ENCODE data around the gene SYNE1. TPM values are rescaled to one million over a fixed set of nuclear protein-coding genes. Genes with fewer than 3 reads are reported as not detected.

Gene SYNE1
- total and polyA plus RNA-seq, 10 of the 15 experiments (the other 5 are each of a cell fraction or from before 2014, with no cell fraction given): 2.3 to 28.7 (median 14.1) TPM

- POLR2A ChIA-PET: interaction anchor here (0.6 kb wide), 1 partner anchor 1199 kb away, joined by 5 read pairs; no protein-coding TSS in a partner anchor
- no peak for FAIRE-seq
- H2AFZ ChIP-seq (ENCODE audit: control insufficient read depth, low read depth, low read length): no peak overlapping the region
- WGBS (ENCODE audit: insufficient coverage, insufficient replicate concordance, low lambda C conversion rate, missing lambda C conversion rate): 20% methylated on average over 4 of the region's 4 CpGs
- RAD21 ChIA-PET (ENCODE audit: unreplicated experiment): no interaction called here
- no peaks in the 10 kb centered on the region for H3K79me2 ChIP-seq (ENCODE audit: control insufficient read depth, insufficient read depth, low read length)
- H3K4me1 ChIP-seq (ENCODE audit: control insufficient read depth, insufficient read depth, low read length): no peaks in the 10 kb centered on the region
- BruUV-seq (replicated peaks): no TSS peak
- no peaks in the 10 kb centered on the region; a peak in 2 of 4 replicates for H3K27me3 ChIP-seq (replicated peaks in 1 of 2; ENCODE audit: control insufficient read depth in 2 of 2, insufficient read depth in 2 of 2, low read length in 1 of 2)
- DNase-seq (ENCODE audit: low read depth, low spot score): no peak
- no peak overlapping the region for H3K9ac ChIP-seq (ENCODE audit: control insufficient read depth, insufficient read depth, low read length)
- in situ Hi-C loops (cut with MboI): no loop called here
- intact Hi-C loops (cut with micrococcal nuclease; ENCODE audit: unreplicated experiment): no loop called here
- H3K36me3 ChIP-seq (ENCODE audit: control insufficient read depth in 2 of 2, insufficient read depth in 2 of 2, low read length in 1 of 2): no peaks in the 10 kb centered on the region
- CTCF ChIA-PET: interaction anchor here (0.6 to 1.1 kb wide), 3 partner anchors 9 to 209 kb away, joined by 3 to 5 read pairs (median 4); no protein-coding TSS in a partner anchor
- H3K4me2 ChIP-seq (ENCODE audit: control insufficient read depth, insufficient read depth): no peak overlapping the region
- no peak overlapping the region for H3K4me3 ChIP-seq
- no peak for TF ChIP-seq ZBTB40 (IDR thresholded peaks at IDR 0.05; ENCODE audit: borderline replicate concordance)
- TF ChIP-seq PKNOX1 (IDR thresholded peaks at IDR 0.05): no peak
- no peak for TF ChIP-seq RAD21 (IDR thresholded peaks at IDR 0.05; ENCODE audit: insufficient read depth, low read depth, low read length)
- no peak for TF ChIP-seq MEF2A (IDR thresholded peaks at IDR 0.05; ENCODE audit: insufficient read depth, low read depth, low read length)
- no peak for TF ChIP-seq ZNF592 (IDR thresholded peaks at IDR 0.05)
- no peak for TF ChIP-seq BRCA1 (IDR thresholded peaks at IDR 0.05; ENCODE audit: low read depth, low read length)
- ATAC-seq: no peak
- H3K27ac ChIP-seq (ENCODE audit: control insufficient read depth, insufficient read depth): no peak overlapping the region
- H4K20me1 ChIP-seq (ENCODE audit: control insufficient read depth, insufficient read depth): no peaks in the 10 kb centered on the region
- H3K9me3 ChIP-seq (replicated peaks; ENCODE audit: control insufficient read depth, insufficient read depth, low read length): no peaks in the 10 kb centered on the region
- SMC1A ChIA-PET (ENCODE audit: uncharacterized antibody, unreplicated experiment): interaction anchor here (1.1 kb wide), 1 partner anchor 15 kb away, joined by 3 read pairs; no protein-coding TSS in a partner anchor
Observed at GRCh38 chr6:152091851-152092341, 545.3 kb downstream of the SYNE1 start.
